ENCODE measurements around the gene LINC00305.
A peak's percentile ranks its signal among the peaks of the same experiment; 100 is the strongest.

Gene LINC00305

GRCh38 chr18:64137914-64138313, 11.0 kb downstream of the LINC00305 start:
- Mint-ChIP-seq H3K27me3 (peaks cover 12% of the 10 kb centered on the region), H3K4me3 (no peak overlapping the region), H3K27ac (no peak overlapping the region), H3K9me3 (no peaks in the 10 kb centered on the region), H3K36me3 (no peaks in the 10 kb centered on the region), H3K4me1 (no peaks in the 10 kb centered on the region)
- DNase-seq (ENCODE audit: low spot score in 2 of 2) = no peak
- no peak for ATAC-seq (ENCODE audit: low read depth)

DNA sequence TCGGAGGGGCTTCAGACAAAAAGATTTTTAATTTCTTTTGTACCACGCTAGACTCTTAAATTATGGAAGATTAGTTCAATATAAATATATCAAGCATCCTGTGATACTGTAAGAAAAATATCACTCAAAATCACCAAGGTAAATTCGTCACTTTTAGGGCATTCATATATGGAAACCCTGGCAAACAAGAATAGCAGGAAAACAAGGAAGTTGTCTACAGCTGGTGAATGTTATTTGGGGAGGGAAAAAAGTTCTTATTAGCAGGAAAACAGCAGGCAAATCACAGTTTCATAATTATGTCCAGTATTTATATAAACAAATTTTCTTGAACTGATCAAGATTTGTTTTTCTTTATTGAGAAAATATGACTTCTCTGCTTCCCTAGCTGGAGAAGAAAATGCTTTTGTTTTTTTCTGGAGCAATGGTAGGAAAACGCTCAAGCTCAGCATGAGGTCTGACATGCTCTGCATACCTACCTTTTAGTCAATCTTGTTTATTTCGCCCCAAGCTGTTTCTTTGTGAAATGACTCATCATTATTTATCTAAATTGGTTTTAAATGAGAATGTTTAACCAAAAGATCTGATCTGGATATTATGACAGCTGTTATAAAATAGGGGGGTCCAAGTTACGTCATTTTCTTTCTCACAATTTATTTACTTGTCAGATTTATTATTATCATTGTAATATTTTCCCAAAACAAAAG, 14.7 kb downstream of the LINC00305 start:
- H3K27me3 Mint-ChIP-seq = peaks cover 8% of the 10 kb centered on the region
- H3K36me3 Mint-ChIP-seq = no peaks in the 10 kb centered on the region
- H3K9me3 Mint-ChIP-seq = no peaks in the 10 kb centered on the region
- H3K27ac Mint-ChIP-seq = no peak overlapping the region
- ATAC-seq (ENCODE audit: low read depth) = no peak
- no peaks in the 10 kb centered on the region for H3K4me1 Mint-ChIP-seq
- no peak overlapping the region for H3K4me3 Mint-ChIP-seq
- no peak for DNase-seq (ENCODE audit: low spot score in 2 of 2)

- Mint-ChIP-seq H3K27me3 (peaks cover 7% of the 10 kb centered on the region), H3K36me3 (no peaks in the 10 kb centered on the region), H3K4me3 (no peak overlapping the region), H3K9me3 (no peaks in the 10 kb centered on the region), H3K27ac (no peak overlapping the region), H3K4me1 (no peaks in the 10 kb centered on the region)
- no peak for ATAC-seq (ENCODE audit: low read depth)
- no peak for DNase-seq (ENCODE audit: low spot score in 2 of 2)
These were observed 16.0 kb downstream of the LINC00305 start for GRCh38 chr18:64132871-64133270.

GRCh38 chr18:64131314-64131713, 17.6 kb downstream of the LINC00305 start:
- Mint-ChIP-seq H3K36me3 (no peaks in the 10 kb centered on the region), H3K27me3 (peaks cover 2% of the 10 kb centered on the region), H3K9me3 (no peaks in the 10 kb centered on the region), H3K4me3 (no peak overlapping the region), H3K27ac (no peak overlapping the region), H3K4me1 (no peaks in the 10 kb centered on the region)
- DNase-seq (ENCODE audit: low spot score in 2 of 2) = no peak
- ATAC-seq (ENCODE audit: low read depth) = no peak

GRCh38 chr18:64127172-64127571, 21.7 kb downstream of the LINC00305 start:
- no peaks in the 10 kb centered on the region for H3K9me3 Mint-ChIP-seq
- H3K4me1 Mint-ChIP-seq = no peaks in the 10 kb centered on the region
- H3K27ac Mint-ChIP-seq = no peak overlapping the region
- H3K36me3 Mint-ChIP-seq = no peaks in the 10 kb centered on the region
- H3K4me3 Mint-ChIP-seq = no peak overlapping the region
- DNase-seq (ENCODE audit: low spot score in 2 of 2) (no peak), ATAC-seq (ENCODE audit: low read depth) (no peak)
- peaks cover 2% of the 10 kb centered on the region for H3K27me3 Mint-ChIP-seq

- Mint-ChIP-seq H3K36me3 (no peaks in the 10 kb centered on the region), H3K27ac (no peak overlapping the region), H3K9me3 (no peaks in the 10 kb centered on the region), H3K4me1 (no peaks in the 10 kb centered on the region), H3K4me3 (no peak overlapping the region), H3K27me3 (peaks cover 2% of the 10 kb centered on the region)
- ATAC-seq (ENCODE audit: low read depth) = no peak
- no peak for DNase-seq (ENCODE audit: low spot score in 2 of 2)
These were observed 29.0 kb downstream of the LINC00305 start for GRCh38 chr18:64119916-64120315.

GRCh38 chr18:64118406-64118805, 30.5 kb downstream of the LINC00305 start:
- no peak overlapping the region for H3K4me3 Mint-ChIP-seq
- no peak overlapping the region for H3K27ac Mint-ChIP-seq
- H3K27me3 Mint-ChIP-seq = no peaks in the 10 kb centered on the region
- no peaks in the 10 kb centered on the region for H3K9me3 Mint-ChIP-seq
- no peaks in the 10 kb centered on the region for H3K36me3 Mint-ChIP-seq
- DNase-seq (ENCODE audit: low spot score in 2 of 2) (no peak), ATAC-seq (ENCODE audit: low read depth) (no peak)
- H3K4me1 Mint-ChIP-seq = no peaks in the 10 kb centered on the region

GRCh38 chr18:64116571-64117175, 32.2 kb downstream of the LINC00305 start:
- ATAC-seq (ENCODE audit: low read depth) (no peak), DNase-seq (ENCODE audit: low spot score in 2 of 2) (no peak)
- Mint-ChIP-seq H3K36me3 (no peaks in the 10 kb centered on the region), H3K9me3 (no peaks in the 10 kb centered on the region), H3K4me3 (no peak overlapping the region), H3K27me3 (no peaks in the 10 kb centered on the region), H3K27ac (no peak overlapping the region), H3K4me1 (no peaks in the 10 kb centered on the region)

DNA sequence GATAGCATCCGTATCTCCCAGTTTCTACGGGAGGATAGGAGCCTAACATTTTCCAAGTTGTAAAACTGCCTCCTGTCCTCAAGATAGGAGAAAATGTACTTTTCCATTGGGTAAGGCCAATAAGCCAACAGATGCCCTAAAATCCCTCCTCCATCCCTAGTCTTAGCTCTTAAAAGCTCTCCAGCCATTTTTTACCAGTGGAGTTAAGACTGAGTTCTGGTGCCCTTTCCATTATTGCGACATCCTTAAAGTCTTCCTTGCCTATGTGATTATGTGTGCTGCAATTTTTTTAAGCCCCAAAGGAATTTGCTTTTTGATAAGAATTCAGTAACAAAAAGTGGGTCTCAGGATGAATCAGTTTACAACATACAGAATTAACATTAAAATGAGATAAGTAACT, 33.0 kb downstream of the LINC00305 start:
- DNase-seq (ENCODE audit: low spot score in 2 of 2) = no peak
- no peaks in the 10 kb centered on the region for H3K4me1 Mint-ChIP-seq
- no peak overlapping the region for H3K4me3 Mint-ChIP-seq
- no peak overlapping the region for H3K27ac Mint-ChIP-seq
- no peaks in the 10 kb centered on the region for H3K9me3 Mint-ChIP-seq
- no peak for ATAC-seq (ENCODE audit: low read depth)
- no peaks in the 10 kb centered on the region for H3K27me3 Mint-ChIP-seq
- no peaks in the 10 kb centered on the region for H3K36me3 Mint-ChIP-seq

DNA sequence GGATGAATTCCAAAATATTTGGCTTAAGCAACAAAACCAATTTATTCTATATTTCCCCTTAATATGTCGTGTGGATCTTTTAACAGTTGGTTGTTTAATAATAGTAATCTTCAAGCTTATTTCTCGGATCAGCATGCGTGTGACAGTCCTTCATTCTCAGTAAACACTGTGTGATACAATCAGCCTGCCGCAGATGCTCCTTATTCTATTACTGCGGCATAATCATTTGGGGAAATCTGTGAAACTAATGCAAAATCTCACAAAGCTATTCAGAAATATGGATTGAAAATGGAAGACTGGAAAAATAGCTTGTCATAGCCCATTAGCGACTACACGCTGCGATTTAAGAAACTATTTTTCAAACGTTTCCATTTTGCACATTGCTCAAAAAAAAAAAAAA, 36.9 kb downstream of the LINC00305 start:
- H3K36me3 Mint-ChIP-seq = no peaks in the 10 kb centered on the region
- no peak for DNase-seq (ENCODE audit: low spot score in 2 of 2)
- H3K4me1 Mint-ChIP-seq = no peaks in the 10 kb centered on the region
- H3K27me3 Mint-ChIP-seq = peaks cover 3% of the 10 kb centered on the region
- no peak for ATAC-seq (ENCODE audit: low read depth)
- H3K4me3 Mint-ChIP-seq = no peak overlapping the region
- H3K9me3 Mint-ChIP-seq = no peaks in the 10 kb centered on the region
- H3K27ac Mint-ChIP-seq = no peak overlapping the region

GRCh38 chr18:64110692-64111480, 38.0 kb downstream of the LINC00305 start:
- Mint-ChIP-seq H3K9me3 (no peaks in the 10 kb centered on the region), H3K4me3 (no peak overlapping the region), H3K4me1 (no peaks in the 10 kb centered on the region), H3K27ac (no peak overlapping the region), H3K27me3 (peaks cover 3% of the 10 kb centered on the region), H3K36me3 (no peaks in the 10 kb centered on the region)
- DNase-seq (ENCODE audit: low spot score in 2 of 2) (no peak), ATAC-seq (ENCODE audit: low read depth) (no peak)

DNA sequence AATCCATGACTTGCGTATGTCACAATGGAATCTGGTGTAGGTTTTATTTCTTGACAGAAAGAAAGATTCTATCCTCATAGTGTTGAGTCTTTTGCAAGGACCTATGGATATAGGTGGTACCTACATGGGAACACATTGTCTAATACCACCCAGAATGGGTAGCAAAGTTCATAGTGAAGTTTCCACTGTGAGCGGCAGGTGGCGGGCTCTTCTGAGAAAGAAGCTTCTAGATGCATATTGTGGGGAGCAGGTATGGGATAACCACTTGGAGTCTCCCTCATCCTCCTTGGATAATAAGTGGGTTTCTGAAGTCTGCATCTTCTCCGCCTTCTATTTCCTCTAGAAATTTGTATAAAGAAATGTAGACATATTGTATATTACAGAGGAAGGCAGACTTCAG, 44.9 kb downstream of the LINC00305 start:
- H3K27me3 Mint-ChIP-seq = peaks cover 3% of the 10 kb centered on the region
- no peak overlapping the region for H3K4me3 Mint-ChIP-seq
- H3K4me1 Mint-ChIP-seq = peaks cover 3% of the 10 kb centered on the region
- no peaks in the 10 kb centered on the region for H3K9me3 Mint-ChIP-seq
- H3K36me3 Mint-ChIP-seq = no peaks in the 10 kb centered on the region
- ATAC-seq (ENCODE audit: low read depth) = no peak
- no peak for DNase-seq (ENCODE audit: low spot score in 2 of 2)
- no peak overlapping the region for H3K27ac Mint-ChIP-seq

- no peak for DNase-seq (ENCODE audit: low spot score in 2 of 2)
- Mint-ChIP-seq H3K4me1 (peaks cover 3% of the 10 kb centered on the region), H3K9me3 (no peaks in the 10 kb centered on the region), H3K27ac (no peak overlapping the region), H3K4me3 (no peak overlapping the region), H3K27me3 (no peaks in the 10 kb centered on the region), H3K36me3 (no peaks in the 10 kb centered on the region)
- ATAC-seq (ENCODE audit: low read depth) = peak; percentile 43
These were observed 48.6 kb downstream of the LINC00305 start for GRCh38 chr18:64100116-64100922.

DNA sequence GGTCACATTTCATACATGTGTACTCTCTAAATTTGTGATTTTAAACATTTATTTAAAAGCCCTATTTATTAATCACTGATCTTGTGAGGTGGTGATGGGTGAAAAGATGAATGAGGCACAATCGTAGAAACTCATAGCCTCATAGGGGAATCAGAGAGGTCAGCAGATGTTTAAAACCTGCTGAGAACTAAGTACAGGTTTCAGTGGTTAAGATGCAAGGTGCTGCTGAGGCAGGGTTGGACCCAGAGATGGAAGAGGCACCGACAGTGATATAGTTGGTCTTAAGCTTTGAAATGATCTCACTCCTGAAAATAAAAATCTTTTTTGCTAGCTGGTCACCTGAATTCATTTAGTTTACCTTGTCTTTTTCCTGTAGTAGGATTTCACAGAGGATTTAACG, 49.6 kb downstream of the LINC00305 start:
- Mint-ChIP-seq H3K9me3 (no peaks in the 10 kb centered on the region), H3K4me1 (peaks cover 3% of the 10 kb centered on the region), H3K36me3 (no peaks in the 10 kb centered on the region), H3K4me3 (no peak overlapping the region), H3K27me3 (peaks cover under 1% of the 10 kb centered on the region), H3K27ac (no peak overlapping the region)
- DNase-seq (ENCODE audit: low spot score in 2 of 2) (no peak), ATAC-seq (ENCODE audit: low read depth) (no peak)
